Suprapubic skin (tissue), 4 donors: ENCODE data around the gene PTPRJ. TPM values are rescaled to one million over a fixed set of nuclear protein-coding genes. Genes with fewer than 3 reads are reported as not detected.

Source experiments
- DNase-seq, 2 donors: peaks; one replicate each; pipeline ENCODE4 v3.0.0-alpha.2; 2019; ENCODE audit warnings: low spot score in 2 of 2
- H3K27ac ChIP-seq: fragments of 200-600 bp; sonication (generic); one replicate; pipeline ENCODE4 v1.5.1; 2019
- H3K27me3 ChIP-seq: fragments of 200-600 bp; sonication (generic); one replicate; pipeline ENCODE4 v1.5.1; 2019
- H3K36me3 ChIP-seq: fragments of 200-600 bp; sonication (generic); one replicate; pipeline ENCODE4 v1.5.1; 2019
- H3K4me1 ChIP-seq: fragments of 200-600 bp; sonication (generic); one replicate; pipeline ENCODE4 v1.5.1; 2019
- H3K4me3 ChIP-seq: fragments of 200-600 bp; sonication (generic); one replicate; pipeline ENCODE4 v1.5.1; 2019; ENCODE audit warnings: mild to moderate bottlenecking
- H3K9me3 ChIP-seq: fragments of 200-600 bp; sonication (generic); one replicate; pipeline ENCODE4 v1.5.1; 2019
- CTCF ChIP-seq, 2 donors: fragments of 200-600 bp in 1 of 2; fragments of 450-650 bp in 1 of 2; sonication (generic) in 1 of 2; IDR thresholded peaks; one replicate each; pipeline ENCODE4 v1.5.1; 2016 to 2019; ENCODE audit warnings: antibody characterized with exemption in 2 of 2, mild to moderate bottlenecking in 1 of 2, moderate library complexity in 1 of 2
- EP300 ChIP-seq: sonication (generic); formaldehyde crosslinking; IDR thresholded peaks from one replicate; pipeline ENCODE4 v1.6.1; 2017; ENCODE audit warnings: antibody characterized with exemption
- POLR2A ChIP-seq, 2 donors: fragments of 450-650 bp; IDR thresholded peaks; one replicate each; pipeline ENCODE4 v1.6.1; 2017; ENCODE audit warnings: antibody characterized with exemption in 2 of 2, mild to moderate bottlenecking in 2 of 2, moderate library complexity in 2 of 2
- POLR2AphosphoS5 ChIP-seq, 3 donors: sonication (generic); formaldehyde crosslinking; IDR thresholded peaks; one replicate each; pipeline ENCODE4 v1.6.1; 2017; ENCODE audit warnings: antibody characterized with exemption in 3 of 3
- WGBS: methylation state at CpG from one replicate; pipeline ENCODE4 v1.1.5; 2018; 5-methylcytosine and 5-hydroxymethylcytosine counted together
- total RNA-seq, 4 donors: library from RNA; depleted of rRNA; stranded (reverse); fragments of >200 nt; gene quantifications; one replicate each; pipeline ENCODE4 v1.1.0, GENCODE V29; 2016

Gene PTPRJ
- total RNA-seq, 4 donors from 2014 or later = 4.0 to 15.5 (median 13.1) TPM

GRCh38 chr11:48007677-48008076 is 27.3 kb downstream of the PTPRJ start:
- H3K27ac ChIP-seq = no peak overlapping the region
- DNase-seq = no peak
- 88% methylated on average over 6 of the region's 6 CpGs for WGBS
- H3K4me1 ChIP-seq = peaks cover 26% of the 10 kb centered on the region
- no peaks in the 10 kb centered on the region for H3K36me3 ChIP-seq
- no peaks in the 10 kb centered on the region for H3K9me3 ChIP-seq
- TF ChIP-seq POLR2A (IDR thresholded peaks at IDR 0.05) = no peak
- no peak for TF ChIP-seq EP300
- TF ChIP-seq POLR2AphosphoS5 (IDR thresholded peaks at IDR 0.05) = no peak
- TF ChIP-seq CTCF (IDR thresholded peaks at IDR 0.05) = no peak
- H3K4me3 ChIP-seq = no peak overlapping the region
- H3K27me3 ChIP-seq = no peaks in the 10 kb centered on the region

- no peak for DNase-seq
- TF ChIP-seq EP300 (no peak), POLR2AphosphoS5 (IDR thresholded peaks at IDR 0.05) (no peak), POLR2A (IDR thresholded peaks at IDR 0.05) (no peak), CTCF (IDR thresholded peaks at IDR 0.05) (no peak)
- 83% methylated on average over 4 of the region's 4 CpGs for WGBS
- H3K4me1 ChIP-seq = peaks cover 32% of the 10 kb centered on the region
- H3K27ac ChIP-seq = no peak overlapping the region
- no peaks in the 10 kb centered on the region for H3K36me3 ChIP-seq
- no peak overlapping the region for H3K4me3 ChIP-seq
- no peaks in the 10 kb centered on the region for H3K27me3 ChIP-seq
- no peaks in the 10 kb centered on the region for H3K9me3 ChIP-seq
Measured at GRCh38 chr11:48008951-48009270, 28.6 kb downstream of the PTPRJ start.

- no peaks in the 10 kb centered on the region for H3K27me3 ChIP-seq
- H3K27ac ChIP-seq = no peak overlapping the region
- H3K4me3 ChIP-seq = no peak overlapping the region
- H3K36me3 ChIP-seq = no peaks in the 10 kb centered on the region
- H3K9me3 ChIP-seq = no peaks in the 10 kb centered on the region
- WGBS = 98% methylated on average over 3 of the region's 3 CpGs
- H3K4me1 ChIP-seq = peaks cover 12% of the 10 kb centered on the region
- TF ChIP-seq EP300 (no peak), CTCF (IDR thresholded peaks at IDR 0.05) (no peak), POLR2A (IDR thresholded peaks at IDR 0.05) (no peak), POLR2AphosphoS5 (IDR thresholded peaks at IDR 0.05) (no peak)
- no peak for DNase-seq
Measured at GRCh38 chr11:48011102-48011797, 30.9 kb downstream of the PTPRJ start.

GRCh38 chr11:48011798-48012391 is 31.5 kb downstream of the PTPRJ start:
- H3K27me3 ChIP-seq = no peaks in the 10 kb centered on the region
- H3K4me1 ChIP-seq = peaks cover 6% of the 10 kb centered on the region
- DNase-seq = no peak
- H3K4me3 ChIP-seq = no peak overlapping the region
- H3K9me3 ChIP-seq = no peaks in the 10 kb centered on the region
- no peak overlapping the region for H3K27ac ChIP-seq
- 91% methylated on average over 9 of the region's 9 CpGs for WGBS
- TF ChIP-seq EP300 = no peak
- no peak for TF ChIP-seq POLR2AphosphoS5 (IDR thresholded peaks at IDR 0.05)
- no peak for TF ChIP-seq CTCF (IDR thresholded peaks at IDR 0.05)
- no peak for TF ChIP-seq POLR2A (IDR thresholded peaks at IDR 0.05)
- H3K36me3 ChIP-seq = no peaks in the 10 kb centered on the region

GRCh38 chr11:48013269-48013901 is 33.0 kb downstream of the PTPRJ start:
- no peak for DNase-seq
- no peak overlapping the region for H3K27ac ChIP-seq
- H3K4me1 ChIP-seq = peaks cover 11% of the 10 kb centered on the region
- 83% methylated on average over 7 of the region's 8 CpGs for WGBS
- no peak overlapping the region for H3K4me3 ChIP-seq
- no peaks in the 10 kb centered on the region for H3K27me3 ChIP-seq
- TF ChIP-seq POLR2AphosphoS5 (IDR thresholded peaks at IDR 0.05) (no peak), CTCF (IDR thresholded peaks at IDR 0.05) (no peak), EP300 (no peak), POLR2A (IDR thresholded peaks at IDR 0.05) (no peak)
- no peaks in the 10 kb centered on the region for H3K9me3 ChIP-seq
- H3K36me3 ChIP-seq = no peaks in the 10 kb centered on the region
